Osteocyte (in vitro differentiated cells): Measurements from ENCODE around the gene GSTM2. TPM values are rescaled to one million over a fixed set of nuclear protein-coding genes. Genes with fewer than 3 reads are reported as not detected.

Source experiments
- DNase-seq: peaks from one replicate; pipeline ENCODE4 v3.0.0; 2021; ENCODE audit warnings: mixed read lengths; ENCODE audit not compliant: unreplicated experiment; ENCODE audit errors: extremely low spot score
- H3K27ac Mint-ChIP-seq: one replicate; pipeline ENCODE4 v1.8.0; 2021; ENCODE audit warnings: mild to moderate bottlenecking, mixed read lengths; ENCODE audit not compliant: unreplicated experiment
- H3K27me3 Mint-ChIP-seq: one replicate; pipeline ENCODE4 v1.8.0; 2021; ENCODE audit warnings: mixed read lengths; ENCODE audit not compliant: unreplicated experiment
- H3K36me3 Mint-ChIP-seq: one replicate; pipeline ENCODE4 v1.8.0; 2021; ENCODE audit warnings: mixed read lengths; ENCODE audit not compliant: unreplicated experiment
- H3K4me1 Mint-ChIP-seq: one replicate; pipeline ENCODE4 v1.8.0; 2021; ENCODE audit warnings: mixed read lengths; ENCODE audit not compliant: unreplicated experiment
- H3K4me3 Mint-ChIP-seq: one replicate; pipeline ENCODE4 v1.8.0; 2021; ENCODE audit warnings: mild to moderate bottlenecking, moderate library complexity, mixed read lengths; ENCODE audit not compliant: unreplicated experiment
- H3K9me3 Mint-ChIP-seq: one replicate; pipeline ENCODE4 v1.8.0; 2021; ENCODE audit warnings: mixed read lengths; ENCODE audit not compliant: unreplicated experiment
- total RNA-seq: library from RNA; stranded (reverse); gene quantifications from 2 replicates; pipeline ENCODE4 v1.2.1, GENCODE V29; 2021
- TF ChIP-seq, protein P1 (sequence below): fragments of 200-600 bp; sonication (generic); IDR thresholded peaks from 2 replicates; pipeline ENCODE4 v1.5.0; 2021; ENCODE audit warnings: antibody characterized with exemption, mild to moderate bottlenecking, moderate library complexity

GSTM2 gene
- total RNA-seq, 1 donor from 2014 or later, result 39.0 TPM

DNA sequence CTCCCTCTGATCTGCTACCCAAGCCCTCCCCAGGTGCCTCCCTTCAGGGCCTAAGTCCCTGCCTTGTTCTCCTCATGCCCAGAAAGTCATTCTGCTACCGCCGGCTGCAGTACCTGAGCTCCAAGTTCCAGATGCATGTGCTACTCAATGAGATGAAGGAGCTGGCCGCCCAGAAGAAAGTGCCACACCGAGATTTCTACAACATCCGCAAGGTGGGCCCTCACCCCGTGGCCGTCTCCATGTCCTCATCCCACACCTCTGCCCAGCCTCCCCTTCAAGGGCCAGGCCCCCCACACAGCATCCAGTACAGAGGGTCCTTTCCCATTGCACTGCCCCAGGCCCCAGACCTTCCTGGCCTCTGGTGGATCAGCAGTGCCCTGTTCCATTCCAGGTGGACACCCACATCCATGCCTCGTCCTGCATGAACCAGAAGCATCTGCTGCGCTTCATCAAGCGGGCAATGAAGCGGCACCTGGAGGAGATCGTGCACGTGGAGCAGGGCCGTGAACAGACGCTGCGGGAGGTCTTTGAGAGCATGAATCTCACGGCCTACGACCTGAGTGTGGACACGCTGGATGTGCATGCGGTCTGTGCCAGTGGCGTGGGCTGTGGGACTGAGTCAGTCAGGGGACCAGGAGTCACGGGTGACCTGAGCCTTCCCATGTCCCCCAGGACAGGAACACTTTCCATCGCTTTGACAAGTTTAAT lies 40.0 kb upstream of the GSTM2 start:
- Mint-ChIP-seq H3K4me1 (peaks cover 17% of the 10 kb centered on the region), H3K27me3 (no peaks in the 10 kb centered on the region), H3K27ac (no peak overlapping the region), H3K36me3 (peaks cover 37% of the 10 kb centered on the region), H3K4me3 (no peak overlapping the region), H3K9me3 (no peaks in the 10 kb centered on the region)
- peak; percentile 72 for DNase-seq
- TF ChIP-seq, protein P1, sequence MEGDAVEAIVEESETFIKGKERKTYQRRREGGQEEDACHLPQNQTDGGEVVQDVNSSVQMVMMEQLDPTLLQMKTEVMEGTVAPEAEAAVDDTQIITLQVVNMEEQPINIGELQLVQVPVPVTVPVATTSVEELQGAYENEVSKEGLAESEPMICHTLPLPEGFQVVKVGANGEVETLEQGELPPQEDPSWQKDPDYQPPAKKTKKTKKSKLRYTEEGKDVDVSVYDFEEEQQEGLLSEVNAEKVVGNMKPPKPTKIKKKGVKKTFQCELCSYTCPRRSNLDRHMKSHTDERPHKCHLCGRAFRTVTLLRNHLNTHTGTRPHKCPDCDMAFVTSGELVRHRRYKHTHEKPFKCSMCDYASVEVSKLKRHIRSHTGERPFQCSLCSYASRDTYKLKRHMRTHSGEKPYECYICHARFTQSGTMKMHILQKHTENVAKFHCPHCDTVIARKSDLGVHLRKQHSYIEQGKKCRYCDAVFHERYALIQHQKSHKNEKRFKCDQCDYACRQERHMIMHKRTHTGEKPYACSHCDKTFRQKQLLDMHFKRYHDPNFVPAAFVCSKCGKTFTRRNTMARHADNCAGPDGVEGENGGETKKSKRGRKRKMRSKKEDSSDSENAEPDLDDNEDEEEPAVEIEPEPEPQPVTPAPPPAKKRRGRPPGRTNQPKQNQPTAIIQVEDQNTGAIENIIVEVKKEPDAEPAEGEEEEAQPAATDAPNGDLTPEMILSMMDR, result no peak

DNA sequence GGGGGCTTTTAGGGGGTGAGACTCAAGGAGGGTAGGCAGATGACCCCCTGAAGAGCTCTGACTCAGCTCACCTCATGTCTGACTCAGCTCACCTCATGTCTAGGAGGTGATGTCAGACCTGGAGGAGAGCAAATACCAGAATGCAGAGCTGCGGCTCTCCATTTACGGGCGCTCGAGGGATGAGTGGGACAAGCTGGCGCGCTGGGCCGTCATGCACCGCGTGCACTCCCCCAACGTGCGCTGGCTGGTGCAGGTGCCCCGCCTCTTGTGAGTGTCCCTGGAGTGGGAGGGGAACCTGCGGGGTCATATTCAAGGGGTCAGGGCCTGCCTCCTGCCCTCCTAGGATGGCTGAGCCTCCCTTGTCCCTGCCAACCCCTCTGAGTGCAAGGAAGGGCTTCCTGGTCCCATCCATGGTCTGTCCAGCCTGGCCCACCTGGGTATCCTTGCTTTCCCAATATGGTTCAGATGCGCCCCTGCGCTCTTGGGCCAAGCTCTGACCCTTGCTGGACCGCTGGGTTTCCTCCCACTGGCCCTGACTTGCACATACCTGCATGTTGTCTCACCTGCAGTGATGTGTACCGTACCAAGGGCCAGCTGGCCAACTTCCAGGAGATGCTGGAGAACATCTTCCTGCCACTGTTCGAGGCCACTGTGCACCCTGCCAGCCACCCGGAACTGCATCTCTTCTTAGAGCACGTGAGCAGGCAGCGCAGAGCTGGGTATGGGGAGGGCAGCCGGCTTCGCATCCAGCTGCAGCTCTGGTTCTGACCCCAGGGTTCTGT lies 39.1 kb upstream of the GSTM2 start:
- Mint-ChIP-seq H3K36me3 (peaks cover 39% of the 10 kb centered on the region), H3K4me1 (peaks cover 9% of the 10 kb centered on the region), H3K27ac (no peak overlapping the region), H3K9me3 (no peaks in the 10 kb centered on the region), H3K27me3 (no peaks in the 10 kb centered on the region), H3K4me3 (no peak overlapping the region)
- DNase-seq, result no peak
- TF ChIP-seq, protein P1, result no peak

DNA sequence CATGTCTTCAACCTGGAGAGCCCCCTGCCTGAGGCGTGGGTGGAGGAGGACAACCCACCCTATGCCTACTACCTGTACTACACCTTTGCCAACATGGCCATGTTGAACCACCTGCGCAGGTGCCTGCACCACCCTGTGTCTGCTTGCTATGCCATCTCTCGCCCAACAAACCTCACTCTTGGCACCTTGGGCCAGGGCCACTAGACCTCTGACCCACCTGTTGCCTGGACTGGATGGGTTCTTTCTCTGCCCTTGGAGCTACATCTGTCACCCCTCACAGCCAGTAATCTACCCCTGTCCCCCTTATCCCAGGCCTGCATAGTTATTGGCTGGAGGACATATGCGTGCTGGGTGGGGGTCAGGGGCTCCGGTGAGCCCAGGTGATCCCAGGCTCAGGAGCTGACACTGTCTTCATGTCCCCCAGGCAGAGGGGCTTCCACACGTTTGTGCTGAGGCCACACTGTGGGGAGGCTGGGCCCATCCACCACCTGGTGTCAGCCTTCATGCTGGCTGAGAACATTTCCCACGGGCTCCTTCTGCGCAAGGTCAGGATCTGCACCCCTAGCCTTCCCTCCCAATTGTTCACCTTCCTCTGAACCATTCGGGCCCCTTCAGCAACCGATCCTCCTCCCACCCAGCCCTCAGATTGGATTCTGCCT lies 38.4 kb upstream of the GSTM2 start:
- no peak for DNase-seq
- peaks cover 2% of the 10 kb centered on the region for H3K4me1 Mint-ChIP-seq
- H3K4me3 Mint-ChIP-seq, result no peak overlapping the region
- H3K9me3 Mint-ChIP-seq, result no peaks in the 10 kb centered on the region
- TF ChIP-seq, protein P1, result no peak
- peaks cover 39% of the 10 kb centered on the region for H3K36me3 Mint-ChIP-seq
- no peak overlapping the region for H3K27ac Mint-ChIP-seq
- H3K27me3 Mint-ChIP-seq, result no peaks in the 10 kb centered on the region

DNA sequence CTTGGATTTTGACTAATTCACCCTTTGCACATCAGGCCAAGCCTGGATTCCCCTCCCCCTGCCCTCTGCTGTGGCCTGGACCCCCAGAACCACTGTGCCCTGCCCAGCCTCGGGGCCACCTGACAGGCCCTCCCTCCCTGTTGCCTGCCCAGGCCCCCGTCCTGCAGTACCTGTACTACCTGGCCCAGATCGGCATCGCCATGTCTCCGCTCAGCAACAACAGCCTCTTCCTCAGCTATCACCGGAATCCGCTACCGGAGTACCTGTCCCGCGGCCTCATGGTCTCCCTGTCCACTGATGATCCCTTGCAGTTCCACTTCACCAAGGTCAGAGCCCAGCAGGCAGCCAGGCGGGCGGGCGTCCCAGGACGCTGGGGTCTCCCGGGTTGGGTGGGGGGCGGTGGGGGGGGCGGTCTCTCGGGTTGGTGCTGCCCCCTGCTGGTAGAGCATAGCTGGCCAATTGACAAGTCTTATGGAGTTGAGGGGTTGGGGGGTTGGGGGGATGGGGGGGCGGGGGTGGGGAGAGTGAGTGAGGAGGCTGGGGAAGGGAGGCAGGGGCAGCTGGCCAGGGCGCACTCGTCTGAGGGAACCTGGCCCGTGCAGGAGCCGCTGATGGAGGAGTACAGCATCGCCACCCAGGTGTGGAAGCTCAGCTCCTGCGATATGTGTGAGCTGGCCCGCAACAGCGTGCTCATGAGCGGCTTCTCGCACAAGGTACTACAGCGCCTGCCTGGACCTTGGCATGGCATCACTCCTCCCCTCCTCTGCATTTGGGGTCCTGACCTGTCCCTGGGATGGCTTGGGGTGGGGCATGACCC lies 37.6 kb upstream of the GSTM2 start:
- H3K4me1 Mint-ChIP-seq, result peaks cover 2% of the 10 kb centered on the region
- H3K27me3 Mint-ChIP-seq, result no peaks in the 10 kb centered on the region
- no peak overlapping the region for H3K27ac Mint-ChIP-seq
- H3K4me3 Mint-ChIP-seq, result no peak overlapping the region
- peaks cover 39% of the 10 kb centered on the region for H3K36me3 Mint-ChIP-seq
- TF ChIP-seq, protein P1, result peak; percentile 47
- DNase-seq, result no peak
- no peaks in the 10 kb centered on the region for H3K9me3 Mint-ChIP-seq
